Stomach (tissue), 9 donors: Measurements from ENCODE around the gene B3GAT1. TPM values are rescaled to one million over a fixed set of nuclear protein-coding genes. Genes with fewer than 3 reads are reported as not detected.

ENCODE experiments used
- DNase-seq, 2 donors: peaks; one replicate each; pipeline versions ENCODE4 v3.0.0 to v3.0.0-alpha.2; 2013 to 2019
- H3K27ac ChIP-seq, 5 donors: fragments of 200-600 bp in 4 of 5; sonication (generic) in 4 of 5; one replicate each; pipeline ENCODE4 v1.5.1; 2013 to 2019; ENCODE audit warnings: mild to moderate bottlenecking in 1 of 5, moderate library complexity in 1 of 5
- H3K27me3 ChIP-seq, 3 donors: fragments of 200-600 bp; sonication (generic); one replicate each; pipeline ENCODE4 v1.5.1; 2017 to 2019; ENCODE audit warnings: mixed run types in 1 of 3
- H3K36me3 ChIP-seq, 4 donors: fragments of 200-600 bp; sonication (generic); 1 replicate in 3 of 4; 2 replicates in 1 of 4; pipeline ENCODE4 v1.5.1; 2016 to 2019
- H3K4me1 ChIP-seq, 4 donors: fragments of 200-600 bp; sonication (generic); one replicate each; pipeline ENCODE4 v1.5.1; 2016 to 2019
- H3K4me3 ChIP-seq, 4 donors: fragments of 200-600 bp; sonication (generic) in 3 of 4; one replicate each; pipeline ENCODE4 v1.5.1; 2016 to 2019; ENCODE audit warnings: mild to moderate bottlenecking in 1 of 4
- H3K9me3 ChIP-seq, 4 donors: fragments of 200-600 bp; sonication (generic); one replicate each; pipeline ENCODE4 v1.5.1; 2016 to 2019
- CTCF ChIP-seq, 7 experiments: fragments of 450-650 bp in 4 of 7; fragments of 200-600 bp in 3 of 7; sonication (generic) in 3 of 7; IDR thresholded peaks; one replicate each; pipeline ENCODE4 v1.5.1; 2016 to 2019; ENCODE audit warnings: antibody characterized with exemption in 7 of 7, control low read depth in 2 of 7, mild to moderate bottlenecking in 1 of 7
- EP300 ChIP-seq: sonication (generic); formaldehyde crosslinking; IDR thresholded peaks from one replicate; pipeline ENCODE4 v1.6.1; 2017; ENCODE audit warnings: antibody characterized with exemption
- POLR2A ChIP-seq, 4 donors: fragments of 450-650 bp; IDR thresholded peaks; one replicate each; pipeline ENCODE4 v1.6.1; 2016; ENCODE audit warnings: antibody characterized with exemption in 4 of 4, control low read depth in 2 of 4, mild to moderate bottlenecking in 1 of 4, moderate library complexity in 1 of 4
- POLR2AphosphoS5 ChIP-seq, 3 donors: sonication (generic); formaldehyde crosslinking; IDR thresholded peaks; one replicate each; pipeline ENCODE4 v1.6.1; 2016; ENCODE audit warnings: antibody characterized with exemption in 3 of 3
- WGBS, 5 donors: extraction: QIAGEN DNeasy Blood & Tissue Kit in 3 of 5; methylation state at CpG; one replicate each; pipeline versions ENCODE4 v1.1.5 to v1.1.7; 2013 to 2018; 5-methylcytosine and 5-hydroxymethylcytosine counted together
- intact Hi-C: fragments of 100-400 bp; cut with DNase I; formaldehyde crosslinking; loops from one replicate; pipeline ENCODE4 v1.15.1; 2023; ENCODE audit warnings: low total_unique reads
- polyA plus RNA-seq, 3 donors: library from polyadenylated mRNA; stranded (reverse); fragments of 200-250 nt; gene quantifications; one replicate each; pipeline ENCODE4 v1.2.3, GENCODE V29; 2013
- total RNA-seq, 5 donors: library from RNA; depleted of rRNA; stranded (reverse); fragments of >200 nt; gene quantifications; one replicate each; pipeline versions ENCODE4 v1.1.0 to v1.2.3, GENCODE V29; 2014 to 2016
- donor health status: healthy with polysubstance abuse.
- donor health status: Bipolar disorder and iron deficiency.
- donor health status: healthy.

B3GAT1 gene
- total and polyA plus RNA-seq, 8 donors = 5.3 to 34.4 (median 18.7) TPM; not detected in 2

- H3K27ac ChIP-seq = no peak overlapping the region
- intact Hi-C loops = no loop called here
- H3K4me1 ChIP-seq = no peaks in the 10 kb centered on the region
- DNase-seq = no peak
- H3K9me3 ChIP-seq = no peaks in the 10 kb centered on the region
- no peaks in the 10 kb centered on the region for H3K36me3 ChIP-seq
- H3K27me3 ChIP-seq = peaks cover 0 to 15% (median 0%) of the 10 kb centered on the region in 3 donors
- H3K4me3 ChIP-seq = no peak overlapping the region
- TF ChIP-seq POLR2AphosphoS5 (IDR thresholded peaks at IDR 0.05) = no peak
- TF ChIP-seq EP300 = no peak
- TF ChIP-seq CTCF (IDR thresholded peaks at IDR 0.05) = no peak
- TF ChIP-seq POLR2A (IDR thresholded peaks at IDR 0.05) = no peak
- WGBS, 5 donors = 72 to 81% (median 77%) methylated on average over 16 of the region's 16 CpGs
These were observed 13.9 kb upstream of the B3GAT1 start for GRCh38 chr11:134425816-134426536.

DNA sequence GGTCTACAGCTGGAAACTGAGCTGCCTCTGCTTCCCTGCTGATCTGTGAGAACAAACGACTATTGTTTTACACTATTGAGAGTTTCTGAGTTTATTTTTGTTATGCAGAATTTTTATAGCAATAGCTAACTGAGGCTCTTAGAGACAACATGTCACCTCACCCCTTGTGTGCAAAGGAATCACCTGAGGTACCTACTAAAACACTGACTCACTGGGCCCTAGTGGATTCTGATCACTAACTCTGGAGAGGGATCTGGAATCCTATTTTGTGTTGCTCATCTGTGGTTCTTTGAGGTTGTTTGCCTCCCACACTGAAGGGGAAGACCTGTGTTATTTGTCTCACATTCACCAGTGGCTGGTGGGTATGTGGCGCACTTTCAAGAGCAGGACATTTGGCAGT, 13.4 kb upstream of the B3GAT1 start:
- Histone ChIP-seq H3K27me3 (peaks cover 0 to 15% (median 0%) of the 10 kb centered on the region in 3 donors), H3K9me3 (no peaks in the 10 kb centered on the region), H3K36me3 (no peaks in the 10 kb centered on the region), H3K27ac (no peak overlapping the region), H3K4me3 (no peak overlapping the region), H3K4me1 (no peaks in the 10 kb centered on the region)
- whole genome bisulfite sequencing, 5 donors = 63 to 71% (median 66%) methylated on average over 2 of the region's 2 CpGs
- no peak for TF ChIP-seq EP300
- TF ChIP-seq POLR2A (IDR thresholded peaks at IDR 0.05) = no peak
- TF ChIP-seq CTCF (IDR thresholded peaks at IDR 0.05) = no peak
- no peak for TF ChIP-seq POLR2AphosphoS5 (IDR thresholded peaks at IDR 0.05)
- intact Hi-C loops = no loop called here
- no peak for DNase-seq

DNA sequence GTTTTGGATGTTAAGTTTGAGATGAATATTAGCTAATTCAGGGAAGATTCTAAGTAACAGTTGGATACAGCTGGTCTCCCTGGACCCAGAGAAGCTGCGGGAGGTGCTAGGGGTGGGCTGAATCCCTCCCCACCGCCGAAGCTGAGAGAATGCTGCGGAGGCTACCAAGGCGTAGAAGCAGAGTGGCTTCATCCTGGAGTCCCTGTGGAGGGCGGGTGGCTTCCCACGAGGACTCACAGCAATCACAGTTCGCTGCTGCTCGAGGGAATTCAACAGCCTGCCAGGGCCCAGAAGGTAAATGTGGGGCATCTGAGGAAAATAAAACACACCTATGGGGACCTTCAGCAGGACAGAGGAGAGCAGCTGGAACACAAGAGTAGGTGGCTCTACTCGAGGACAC, 11.1 kb upstream of the B3GAT1 start:
- no peaks in the 10 kb centered on the region for H3K9me3 ChIP-seq
- no peak overlapping the region for H3K27ac ChIP-seq
- TF ChIP-seq EP300 = no peak
- no peaks in the 10 kb centered on the region for H3K4me1 ChIP-seq
- H3K4me3 ChIP-seq = no peak overlapping the region
- H3K36me3 ChIP-seq = no peaks in the 10 kb centered on the region
- H3K27me3 ChIP-seq = peaks cover 0 to 5% (median 0%) of the 10 kb centered on the region in 3 donors
- WGBS, 5 donors = 72 to 86% (median 77%) methylated on average over 9 to 10 of the region's 10 CpGs
- intact Hi-C loops = no loop called here
- DNase-seq = no peak

GRCh38 chr11:134417871-134418840, 6.1 kb upstream of the B3GAT1 start:
- no peak overlapping the region for H3K27ac ChIP-seq
- H3K4me3 ChIP-seq = no peak overlapping the region
- intact Hi-C loops = no loop called here
- H3K27me3 ChIP-seq = peaks cover 0 to 53% (median 10%) of the 10 kb centered on the region in 3 donors
- no peaks in the 10 kb centered on the region for H3K36me3 ChIP-seq
- H3K9me3 ChIP-seq = no peaks in the 10 kb centered on the region
- peak in 1 of 2 donors; percentile 83 for DNase-seq
- TF ChIP-seq POLR2A (IDR thresholded peaks at IDR 0.05) (no peak), POLR2AphosphoS5 (IDR thresholded peaks at IDR 0.05) (no peak), EP300 (no peak), CTCF (IDR thresholded peaks at IDR 0.05) (no peak)
- peaks cover 0 to 6% (median 2%) of the 10 kb centered on the region in 4 donors for H3K4me1 ChIP-seq
- 31 to 41% (median 39%) methylated on average over 11 to 14 of the region's 14 CpGs for WGBS, 5 donors
